Central memory CD4-positive, alpha-beta T cell (primary cell): ENCODE measurements around the gene MPP3.
A peak's percentile ranks its signal among the peaks of the same experiment; 100 is the strongest.

Source experiments
- DNase-seq: peaks from one replicate; pipeline ENCODE4 v3.0.0; 2022

The MPP3 gene

GRCh38 chr17:43769859-43770258 is 63.1 kb downstream of the MPP3 start:
- no peak for DNase-seq

- DNase-seq: no peak
These were observed 63.5 kb downstream of the MPP3 start for GRCh38 chr17:43769426-43769825.

DNA sequence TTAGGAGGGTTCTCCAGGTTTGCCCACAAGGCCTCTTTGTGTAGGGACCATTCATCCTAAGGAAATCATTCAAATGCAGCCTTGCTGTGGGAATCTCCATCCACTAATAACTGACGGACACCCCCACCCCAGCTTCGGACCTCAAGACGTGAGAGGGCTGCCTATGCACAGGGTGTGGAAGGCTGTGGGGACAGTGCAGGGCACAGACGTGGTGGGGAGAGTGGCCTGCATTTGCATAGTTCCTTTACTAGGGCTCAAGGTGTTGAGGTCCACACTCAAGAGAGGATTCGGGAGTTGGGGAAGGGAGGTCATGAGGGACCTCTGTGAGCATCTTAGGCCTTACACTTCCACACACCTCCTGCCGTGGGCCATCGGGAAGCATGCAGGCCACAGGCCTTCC is 64.0 kb downstream of the MPP3 start:
- DNase-seq: no peak

GRCh38 chr17:43768382-43768781 is 64.6 kb downstream of the MPP3 start:
- DNase-seq: no peak

DNA sequence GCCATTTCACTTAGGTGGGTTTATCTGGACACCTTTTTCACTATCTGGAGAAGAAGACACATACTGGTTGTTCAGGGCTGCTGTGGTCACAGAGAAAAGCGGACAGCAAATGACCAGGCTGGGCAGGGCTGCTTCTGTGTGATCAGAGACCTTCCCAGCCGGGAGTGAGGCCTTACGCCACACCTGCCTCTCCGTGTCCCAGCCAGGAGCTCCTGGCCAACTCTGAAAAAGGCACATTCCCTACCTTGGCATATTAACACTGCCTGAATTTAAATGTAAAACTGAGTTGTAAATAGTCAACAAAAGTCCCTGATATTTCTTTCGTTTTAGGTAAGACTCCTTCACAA is 65.3 kb downstream of the MPP3 start:
- DNase-seq: no peak

DNA sequence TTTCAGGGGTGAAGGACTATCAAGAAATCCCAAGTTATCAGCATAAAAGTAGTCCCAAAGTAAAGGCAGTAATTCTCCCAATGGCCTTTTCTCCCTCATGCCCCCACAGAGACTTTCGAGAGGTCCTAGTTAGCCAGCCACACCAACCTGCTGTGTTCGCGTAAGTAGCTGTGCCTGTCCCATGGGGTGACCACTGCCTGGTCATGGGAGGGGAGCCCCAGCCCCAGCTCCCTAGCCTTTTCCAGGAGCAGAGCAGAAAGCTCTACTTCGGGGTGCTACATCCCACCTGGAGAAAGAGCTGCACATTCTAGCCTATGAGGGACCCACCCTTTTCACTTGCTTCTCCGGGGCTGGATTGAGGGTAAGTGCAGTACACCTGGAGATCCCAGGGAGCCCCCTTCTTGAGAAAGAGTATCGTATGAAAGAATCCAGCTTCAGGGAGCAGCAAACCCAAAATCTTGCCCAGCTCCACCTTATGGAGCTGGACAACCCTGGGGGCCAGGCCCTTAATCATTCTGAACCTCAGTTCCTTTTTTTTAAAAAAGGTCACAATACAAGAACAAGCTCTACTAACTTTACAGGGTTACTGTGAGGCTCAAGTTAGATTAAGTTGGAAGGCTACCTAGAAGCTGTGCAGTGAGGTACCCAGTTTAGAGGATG is 65.8 kb downstream of the MPP3 start:
- DNase-seq: no peak

DNA sequence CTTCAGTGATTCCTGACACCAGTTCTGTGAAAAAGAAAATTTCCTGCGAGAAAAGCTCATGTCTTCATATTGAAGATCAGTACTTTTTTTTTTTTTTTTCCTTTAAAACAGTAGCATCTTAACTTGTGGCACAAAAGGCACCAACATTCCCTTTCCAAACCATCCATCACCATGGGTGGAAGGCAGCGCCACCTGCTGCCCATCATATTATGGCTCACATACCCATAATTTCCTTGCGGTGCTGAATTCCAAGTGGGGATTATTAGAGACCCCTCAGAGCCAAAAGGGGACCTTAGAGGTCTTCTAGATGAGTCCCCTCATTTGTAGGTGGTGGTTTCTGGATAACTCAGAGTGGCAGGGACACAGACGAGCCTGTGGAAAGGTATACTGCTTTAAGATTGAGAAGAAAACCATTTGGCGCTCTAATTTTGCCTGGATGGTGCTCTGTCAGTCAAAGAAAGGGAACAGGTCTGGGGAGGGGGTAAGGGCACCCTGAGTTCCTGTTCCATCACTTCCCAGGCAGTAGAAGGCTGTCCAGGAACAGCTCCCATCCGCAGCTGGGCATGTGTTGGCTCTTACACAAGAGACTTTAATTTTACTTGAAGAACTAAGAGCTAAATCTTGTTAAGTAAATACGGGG is 66.4 kb downstream of the MPP3 start:
- DNase-seq: no peak

DNA sequence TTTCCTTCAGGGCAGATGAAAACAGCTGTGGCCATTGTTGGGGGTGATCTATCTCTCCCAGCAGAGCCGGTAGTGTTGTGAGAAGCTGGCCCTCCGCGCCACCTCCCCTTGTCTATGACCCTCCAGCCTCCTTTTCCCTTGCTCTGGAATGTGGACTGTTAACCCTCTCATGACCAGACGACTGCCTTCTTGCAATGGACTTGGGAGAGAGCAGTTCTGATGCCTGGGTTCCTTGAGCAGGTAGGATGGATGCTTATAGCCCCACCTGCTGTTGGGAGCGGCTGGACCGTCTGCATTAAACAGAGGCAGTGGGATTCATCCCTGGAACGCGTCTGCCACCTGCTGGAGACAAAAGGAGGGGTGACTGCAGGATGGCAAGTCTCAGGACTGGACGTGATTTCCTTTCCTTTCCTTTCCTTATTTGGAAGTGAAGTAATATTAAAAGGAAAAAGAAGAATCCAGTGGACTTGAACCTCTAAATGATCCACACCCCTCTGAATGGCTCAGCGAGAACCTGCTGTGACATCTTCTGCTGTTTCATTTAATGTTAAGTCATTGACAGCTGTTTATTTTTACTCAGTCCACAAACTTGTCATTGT is 72.6 kb downstream of the MPP3 start:
- peak; percentile 77 for DNase-seq

DNA sequence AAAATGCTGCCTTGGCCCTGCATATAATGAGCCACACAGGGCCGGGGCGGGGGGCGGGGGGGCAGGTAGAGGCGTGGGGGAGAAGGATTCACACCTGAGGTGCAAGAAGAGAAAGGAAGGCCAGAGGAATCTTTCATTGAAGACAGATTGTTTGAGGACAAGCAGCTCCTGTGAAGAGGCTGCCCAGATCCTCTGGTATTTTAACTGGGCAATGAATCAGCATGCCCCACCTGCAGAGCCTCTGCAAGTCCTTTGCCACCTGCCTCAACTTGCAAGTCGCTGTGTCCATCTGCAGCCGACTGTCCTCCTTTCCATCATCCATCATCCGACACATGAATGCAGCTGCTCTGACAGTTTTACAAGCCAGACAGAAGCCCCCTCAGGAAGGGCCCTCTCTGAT is 73.1 kb downstream of the MPP3 start:
- no peak for DNase-seq

DNA sequence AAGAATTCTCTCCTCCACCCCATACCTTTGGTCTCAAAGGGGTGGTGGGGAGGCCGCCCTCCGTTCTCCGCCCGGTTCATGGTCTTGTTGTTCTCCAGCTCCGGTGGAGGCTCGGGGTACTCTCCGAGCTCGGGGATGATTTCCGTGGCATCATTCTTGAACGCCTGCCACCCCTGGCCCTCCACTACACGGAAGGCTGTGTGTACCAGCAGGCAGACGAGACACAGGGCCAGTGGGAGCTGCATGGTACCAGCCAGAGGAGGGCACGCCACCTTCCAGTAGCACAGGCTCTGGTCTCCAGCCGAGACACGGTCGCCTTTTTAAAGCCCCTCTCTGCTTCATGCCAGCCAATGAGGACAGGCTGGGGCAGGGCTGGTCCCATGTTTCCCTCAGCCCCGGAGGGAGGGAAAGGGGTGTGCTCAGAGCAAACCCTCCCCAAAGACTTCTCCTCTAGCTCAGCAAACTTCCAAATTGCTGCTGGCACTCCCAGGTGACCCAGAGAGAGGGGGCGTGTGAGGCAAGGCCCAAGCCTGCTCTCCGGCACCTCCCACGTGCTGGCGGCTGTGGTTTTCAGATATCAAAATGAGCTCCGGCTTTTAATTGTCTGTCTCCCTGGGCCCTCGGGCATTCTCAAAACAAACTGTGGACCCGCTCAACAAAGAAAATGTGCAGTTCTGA is 74.3 kb downstream of the MPP3 start, which contains the start of gene SOST:
TSS of gene SOST (minus strand) at position 295 of the 678 bp plus-strand sequence. CDS start at position 245, 50 bp downstream.
- DNase-seq: no peak

GRCh38 chr17:43758086-43758485 is 74.9 kb downstream of the MPP3 start:
- no peak for DNase-seq

DNA sequence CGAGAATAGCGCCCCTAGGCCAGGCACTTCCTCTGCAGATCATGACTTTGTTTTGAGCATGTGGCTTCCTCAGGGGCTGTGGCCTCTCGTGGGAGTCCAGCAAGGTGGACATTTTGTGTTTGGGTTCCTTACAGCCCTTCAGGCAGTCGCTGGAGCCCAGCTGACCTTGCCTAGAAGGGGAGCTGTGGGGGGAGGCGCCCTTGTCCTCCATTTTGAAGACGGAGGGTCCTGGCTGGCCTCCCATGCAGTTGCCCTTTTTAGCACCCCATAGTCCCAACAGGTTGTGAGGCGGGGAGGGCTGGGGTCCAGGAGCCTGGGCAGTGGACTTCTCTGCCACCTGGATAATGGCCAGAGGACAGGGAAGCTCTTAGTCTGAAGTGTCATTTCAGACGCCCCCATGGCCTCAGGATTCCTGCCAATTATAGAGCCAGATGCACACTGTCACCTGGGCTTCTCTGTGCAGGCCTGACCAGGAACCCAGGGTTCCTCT is 75.7 kb downstream of the MPP3 start:
- DNase-seq: no peak

DNA sequence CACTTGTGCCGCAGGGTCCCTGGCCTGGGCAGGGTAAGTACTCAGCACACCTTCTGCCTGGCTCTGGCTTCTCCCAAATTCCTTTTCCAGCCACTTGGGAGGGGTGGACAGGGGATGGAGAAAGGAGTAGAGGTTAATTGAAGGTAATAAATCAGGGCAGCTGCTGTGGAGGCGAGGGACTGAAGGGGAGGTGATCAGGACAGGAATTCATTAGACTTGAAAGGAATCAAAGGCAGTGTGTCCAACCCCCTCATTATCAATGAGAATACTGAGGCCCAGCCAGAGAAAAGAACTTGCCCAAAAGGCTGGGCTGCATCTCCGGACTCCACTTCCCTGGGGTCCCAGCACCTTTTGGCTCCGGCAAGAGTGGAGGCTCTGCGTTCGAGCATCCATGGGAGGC is 76.7 kb downstream of the MPP3 start:
- no peak for DNase-seq

DNA sequence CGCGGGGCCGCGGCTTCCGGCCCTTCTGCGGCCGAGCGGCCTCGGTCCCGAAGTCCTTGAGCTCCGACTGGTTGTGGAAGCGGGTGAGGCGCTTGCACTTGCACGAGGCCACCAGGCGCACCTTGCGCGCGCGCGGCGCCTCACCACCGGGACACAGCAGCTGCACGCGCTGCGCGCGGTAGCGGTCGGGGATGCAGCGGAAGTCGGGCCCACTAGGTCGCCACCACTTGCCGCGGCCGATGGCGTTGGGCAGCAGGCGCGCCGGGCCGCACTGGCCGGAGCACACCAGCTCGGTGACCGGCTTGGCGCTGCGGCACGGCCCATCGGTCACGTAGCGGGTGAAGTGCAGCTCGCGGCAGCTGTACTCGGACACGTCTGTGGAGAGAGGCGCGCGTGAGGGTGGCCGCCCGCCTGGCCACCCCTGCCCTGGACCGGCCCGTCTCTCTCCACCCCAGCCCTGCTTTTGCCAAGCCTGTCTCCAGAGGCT is 77.5 kb downstream of the MPP3 start:
- no peak for DNase-seq

- DNase-seq: no peak
These were observed 78.0 kb downstream of the MPP3 start for GRCh38 chr17:43754947-43755346.

DNA sequence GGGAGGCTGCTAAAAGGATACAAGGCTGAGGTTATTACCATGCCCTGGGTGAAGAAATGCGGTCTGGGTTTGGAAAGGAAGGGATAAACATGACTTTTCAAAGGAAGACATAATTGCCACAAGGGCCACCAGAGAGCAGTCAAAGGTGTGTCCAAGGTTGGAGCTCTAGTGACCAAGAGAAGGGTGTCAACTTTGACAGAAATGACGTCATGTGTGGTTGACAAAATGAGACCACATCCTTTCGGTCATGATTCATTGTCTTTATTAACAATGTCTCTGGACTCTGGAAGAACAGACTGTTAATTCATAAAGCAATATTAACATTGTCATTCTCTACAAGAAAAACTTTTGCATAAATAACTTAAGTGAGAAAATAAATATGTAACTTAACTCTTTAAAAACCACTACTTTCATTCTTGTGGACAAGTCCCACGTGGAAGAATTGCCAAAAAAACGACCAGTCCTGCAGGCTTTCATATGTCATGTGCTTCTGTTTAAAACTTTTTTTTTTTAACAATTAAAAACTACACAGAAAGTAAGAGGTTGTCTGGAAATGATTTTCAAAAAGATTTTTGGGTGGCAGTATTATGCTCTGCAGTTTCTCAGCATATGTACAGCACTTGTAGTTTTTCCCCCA is 79.3 kb downstream of the MPP3 start:
- DNase-seq: no peak
